Measurements from ENCODE around the gene PRKCG. TPM values are rescaled to one million over a fixed set of nuclear protein-coding genes. Genes with fewer than 3 reads are reported as not detected.

Gene PRKCG
- total RNA-seq, 4 donors from 2014 or later, result not detected

- no peak for TF ChIP-seq CTCF (IDR thresholded peaks at IDR 0.05)
- ATAC-seq (ENCODE audit: low FRiP score) (no peak), DNase-seq (ENCODE audit: low spot score) (no peak)
Observed at GRCh38 chr19:53916004-53916403, 34.0 kb downstream of the PRKCG start.

- no peak for TF ChIP-seq CTCF (IDR thresholded peaks at IDR 0.05)
- ATAC-seq (ENCODE audit: low FRiP score) (no peak), DNase-seq (ENCODE audit: low spot score) (no peak)
Observed at GRCh38 chr19:53917356-53917755, 35.4 kb downstream of the PRKCG start.

GRCh38 chr19:53927739-53928138, 45.7 kb downstream of the PRKCG start:
- ATAC-seq (ENCODE audit: low FRiP score) (no peak), DNase-seq (ENCODE audit: low spot score) (no peak)
- TF ChIP-seq CTCF (IDR thresholded peaks at IDR 0.05), result no peak

GRCh38 chr19:53936029-53936428, 54.0 kb downstream of the PRKCG start:
- DNase-seq (ENCODE audit: low spot score), result no peak
- ATAC-seq (ENCODE audit: low FRiP score), result no peak
- no peak for TF ChIP-seq CTCF (IDR thresholded peaks at IDR 0.05)

GRCh38 chr19:53942001-53942786, 60.2 kb downstream of the PRKCG start:
- TF ChIP-seq CTCF (IDR thresholded peaks at IDR 0.05), result no peak
- DNase-seq (ENCODE audit: low spot score), result no peak
- ATAC-seq (ENCODE audit: low FRiP score), result no peak

- DNase-seq (ENCODE audit: low spot score), result no peak
- TF ChIP-seq CTCF (IDR thresholded peaks at IDR 0.05), result no peak
- ATAC-seq (ENCODE audit: low FRiP score), result no peak
Observed at GRCh38 chr19:53944416-53944815, 62.4 kb downstream of the PRKCG start.

GRCh38 chr19:53944933-53945332, 62.9 kb downstream of the PRKCG start:
- no peak for ATAC-seq (ENCODE audit: low FRiP score)
- no peak for DNase-seq (ENCODE audit: low spot score)
- no peak for TF ChIP-seq CTCF (IDR thresholded peaks at IDR 0.05)
